ENCODE results near the gene STK25. TPM values are rescaled to one million over a fixed set of nuclear protein-coding genes. Genes with fewer than 3 reads are reported as not detected.
A peak's percentile ranks its signal among the peaks of the same experiment; 100 is the strongest.

STK25 gene
- polyA plus RNA-seq, 2 of the 4 experiments (the other 2 are of a cell fraction): 101 to 138 TPM

DNA sequence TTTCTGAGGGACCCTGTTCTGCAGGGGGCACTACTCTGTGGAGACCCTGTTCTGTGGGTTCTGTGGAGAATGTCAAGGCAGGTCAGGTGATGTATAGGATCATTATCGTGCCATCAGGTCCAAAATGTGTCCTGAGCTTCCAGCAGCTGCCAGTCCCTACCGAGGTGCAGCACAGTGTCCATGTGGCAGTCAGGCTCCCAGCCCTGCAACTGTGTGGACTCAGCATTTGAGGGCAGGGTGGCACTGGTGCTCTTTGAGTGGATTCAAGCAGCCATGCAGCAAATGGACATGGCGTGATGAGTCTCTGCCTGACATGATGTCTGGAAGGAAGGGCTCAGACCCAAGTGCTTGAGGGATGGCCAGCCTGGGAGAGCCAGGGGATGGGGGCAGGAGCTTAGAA, 35.0 kb downstream of the STK25 start:
- ATAC-seq (peak in 1 of 2 experiments; percentile 18; a peak in 2 of 6 replicates), FAIRE-seq (no peak)

DNA sequence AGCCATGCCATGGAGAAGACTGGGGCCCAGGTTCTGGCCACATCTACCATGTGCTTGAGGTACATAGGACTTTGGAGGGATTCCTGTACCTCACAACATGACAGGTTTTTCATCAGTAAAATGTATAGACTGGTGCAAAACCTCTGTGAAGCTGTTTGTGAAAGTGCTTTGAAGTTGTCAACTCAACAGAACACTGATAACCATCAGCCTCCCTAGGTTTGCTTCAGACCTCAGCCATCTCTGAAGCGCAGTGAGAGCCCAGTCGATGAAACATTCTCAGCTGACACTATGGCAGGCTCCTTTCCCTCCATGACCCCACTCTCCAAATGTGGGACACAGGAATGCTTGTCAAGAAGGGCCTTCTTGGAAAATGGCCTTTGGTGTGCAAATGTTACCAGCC, 38.6 kb downstream of the STK25 start:
- Histone ChIP-seq H3K27ac (no peak overlapping the region), H3K9me3 (no peaks in the 10 kb centered on the region), H3K4me1 (no peaks in the 10 kb centered on the region), H3K4me3 (no peak overlapping the region), H3K4me2 (no peak overlapping the region)
- WGBS (ENCODE audit: missing lambda C conversion rate): 94% methylated on average over 2 of the region's 2 CpGs
- ChIA-PET CTCF (no interaction called here), POLR2A (no interaction called here)
- TF ChIP-seq FOSL2 (IDR thresholded peaks at IDR 0.05): no peak
- TF ChIP-seq FOSL2 (CRISPR knock-in tag; IDR thresholded peaks at IDR 0.05): no peak
- no peak for TF ChIP-seq EP300 (IDR thresholded peaks at IDR 0.05)
- TF ChIP-seq EHMT2 (IDR thresholded peaks at IDR 0.05; ENCODE audit: low read depth): no peak
- no peak for TF ChIP-seq CBX8 (IDR thresholded peaks at IDR 0.05)
- TF ChIP-seq RARB (CRISPR knock-in tag; IDR thresholded peaks at IDR 0.05): no peak
- no peak for TF ChIP-seq HOXB5 (CRISPR knock-in tag; IDR thresholded peaks at IDR 0.05)
- TF ChIP-seq ESRRA (IDR thresholded peaks at IDR 0.05; ENCODE audit: borderline replicate concordance, low read length): no peak
- no peak for TF ChIP-seq EHF (CRISPR knock-in tag; IDR thresholded peaks at IDR 0.05)
- no peak for TF ChIP-seq CHD2 (IDR thresholded peaks at IDR 0.05; ENCODE audit: low read length, partially characterized antibody)
- FAIRE-seq (no peak), ATAC-seq (no peak), DNase-seq (ENCODE audit: low read depth in 1 of 2, low spot score in 1 of 2) (no peak)

More for the DNA sequence above, 35.0 kb downstream of the STK25 start:
- Histone ChIP-seq H3K4me2 (no peak overlapping the region), H3K4me1 (no peaks in the 10 kb centered on the region), H3K4me3 (no peak overlapping the region), H3K27ac (no peak overlapping the region), H3K9me3 (no peaks in the 10 kb centered on the region)
- 88% methylated on average over 1 of the region's 3 CpGs for WGBS (ENCODE audit: missing lambda C conversion rate)
- CTCF ChIA-PET: no interaction called here
- no peak for DNase-seq (ENCODE audit: low read depth in 1 of 2, low spot score in 1 of 2)
- no peak for TF ChIP-seq ZSCAN20 (CRISPR knock-in tag; IDR thresholded peaks at IDR 0.05)
- TF ChIP-seq, protein P1, sequence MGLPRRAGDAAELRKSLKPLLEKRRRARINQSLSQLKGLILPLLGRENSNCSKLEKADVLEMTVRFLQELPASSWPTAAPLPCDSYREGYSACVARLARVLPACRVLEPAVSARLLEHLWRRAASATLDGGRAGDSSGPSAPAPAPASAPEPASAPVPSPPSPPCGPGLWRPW (IDR thresholded peaks at IDR 0.05): no peak
- no peak for TF ChIP-seq HDAC2 (IDR thresholded peaks at IDR 0.05)
- TF ChIP-seq RCOR1 (IDR thresholded peaks at IDR 0.05; ENCODE audit: low read depth, low read length): no peak
- TF ChIP-seq PHF8 (IDR thresholded peaks at IDR 0.05; ENCODE audit: borderline replicate concordance, low read depth): no peak
- POLR2A ChIA-PET: no interaction called here

DNA sequence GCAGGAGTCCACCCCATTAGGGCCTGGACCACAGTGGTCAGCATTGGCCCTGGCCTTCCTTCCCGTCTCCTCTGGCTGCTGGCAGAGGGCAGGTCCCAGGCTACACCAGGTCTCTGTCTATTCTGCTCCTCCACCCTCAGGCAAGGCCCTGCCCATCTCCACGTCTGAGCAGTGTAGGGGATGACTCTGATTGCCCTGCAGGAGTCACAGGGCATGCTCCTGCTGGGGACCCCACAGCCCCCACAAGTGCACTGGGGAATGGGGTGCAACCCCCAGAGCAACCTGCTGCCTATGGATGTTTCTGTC, 40.0 kb downstream of the STK25 start:
- no peak for FAIRE-seq

DNA sequence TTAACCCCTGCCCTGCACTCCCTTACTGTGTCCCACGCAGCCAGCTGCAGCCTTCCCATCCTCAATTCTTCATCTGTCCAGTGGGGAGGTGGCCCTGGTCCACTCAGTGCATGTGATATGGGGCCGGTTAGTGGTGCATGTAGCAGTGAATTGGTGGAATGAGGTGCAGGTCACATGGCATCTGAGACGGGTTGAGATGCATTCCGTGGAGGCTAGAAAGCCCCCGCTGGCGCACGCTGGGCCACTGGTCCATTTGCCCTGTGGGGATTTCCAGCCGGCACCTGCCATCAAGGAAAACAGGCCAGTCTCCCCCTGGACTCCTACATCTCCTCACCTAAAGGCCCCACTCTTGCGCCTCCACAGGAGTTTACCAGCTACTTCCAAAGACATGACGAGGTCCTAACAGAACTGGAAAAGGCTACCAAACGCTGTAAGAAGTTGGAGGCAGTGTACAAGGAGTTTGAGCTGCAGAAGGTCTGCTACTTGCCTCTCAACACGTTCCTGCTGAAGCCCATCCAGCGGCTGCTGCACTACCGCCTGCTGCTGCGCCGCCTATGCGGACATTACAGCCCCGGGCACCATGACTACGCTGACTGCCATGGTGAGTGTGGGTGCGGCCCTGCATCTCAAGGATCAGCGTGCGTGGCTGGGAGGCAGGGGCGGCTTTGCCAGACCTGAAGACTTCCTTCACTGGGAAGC, 40.5 kb downstream of the STK25 start:
- DNase-seq (ENCODE audit: low read depth in 1 of 2, low spot score in 1 of 2) (no peak), FAIRE-seq (no peak), ATAC-seq (no peak; a peak in 1 of 6 replicates)
- CTCF ChIA-PET: interaction anchor here (0.8 kb wide), 1 partner anchor 13 kb away, joined by 3 read pairs; no protein-coding TSS in a partner anchor
- Histone ChIP-seq H3K4me1 (no peaks in the 10 kb centered on the region), H3K27ac (no peak overlapping the region), H3K9me3 (no peaks in the 10 kb centered on the region), H3K4me3 (no peak overlapping the region), H3K4me2 (no peak overlapping the region)
- POLR2A ChIA-PET: no interaction called here
- 91% methylated on average over 23 of the region's 23 CpGs for WGBS (ENCODE audit: missing lambda C conversion rate)
- no peak for TF ChIP-seq MYC (IDR thresholded peaks at IDR 0.05; ENCODE audit: borderline replicate concordance, low read length)
- no peak for TF ChIP-seq RAD21 (conservative IDR thresholded peaks at IDR 0.05 in 1 of 2, IDR thresholded peaks at IDR 0.05 in 1 of 2)
- no peak for TF ChIP-seq MAFK (IDR thresholded peaks at IDR 0.05; ENCODE audit: partially characterized antibody)
- TF ChIP-seq CBX2 (IDR thresholded peaks at IDR 0.05; ENCODE audit: borderline replicate concordance, low read depth): no peak
- no peak for TF ChIP-seq BHLHE40 (IDR thresholded peaks at IDR 0.05; ENCODE audit: low read depth, low read length)
- no peak for TF ChIP-seq HOXA7 (CRISPR knock-in tag; IDR thresholded peaks at IDR 0.05)
- TF ChIP-seq CEBPB (IDR thresholded peaks at IDR 0.05): no peak

More for the DNA sequence above, 40.0 kb downstream of the STK25 start:
- ChIA-PET POLR2A (no interaction called here), CTCF (no interaction called here)
- Histone ChIP-seq H3K27ac (no peak overlapping the region), H3K4me1 (no peaks in the 10 kb centered on the region), H3K4me2 (no peak overlapping the region), H3K4me3 (no peak overlapping the region), H3K9me3 (no peaks in the 10 kb centered on the region)
- TF ChIP-seq, protein P2, sequence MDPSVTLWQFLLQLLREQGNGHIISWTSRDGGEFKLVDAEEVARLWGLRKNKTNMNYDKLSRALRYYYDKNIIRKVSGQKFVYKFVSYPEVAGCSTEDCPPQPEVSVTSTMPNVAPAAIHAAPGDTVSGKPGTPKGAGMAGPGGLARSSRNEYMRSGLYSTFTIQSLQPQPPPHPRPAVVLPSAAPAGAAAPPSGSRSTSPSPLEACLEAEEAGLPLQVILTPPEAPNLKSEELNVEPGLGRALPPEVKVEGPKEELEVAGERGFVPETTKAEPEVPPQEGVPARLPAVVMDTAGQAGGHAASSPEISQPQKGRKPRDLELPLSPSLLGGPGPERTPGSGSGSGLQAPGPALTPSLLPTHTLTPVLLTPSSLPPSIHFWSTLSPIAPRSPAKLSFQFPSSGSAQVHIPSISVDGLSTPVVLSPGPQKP (IDR thresholded peaks at IDR 0.05; ENCODE audit: low read depth, low read length): no peak
- TF ChIP-seq TFCP2L1 (CRISPR knock-in tag; IDR thresholded peaks at IDR 0.05) (no peak), HEYL (CRISPR knock-in tag; IDR thresholded peaks at IDR 0.05) (no peak)
- DNase-seq (ENCODE audit: low read depth in 1 of 2, low spot score in 1 of 2): no peak
- WGBS (ENCODE audit: missing lambda C conversion rate): 71% methylated on average over 2 of the region's 2 CpGs
- no peak; a peak in 1 of 6 replicates for ATAC-seq

All from A549 (cell line).